GM23338 (cell line): Measurements from ENCODE around the gene FARS2. TPM values are rescaled to one million over a fixed set of nuclear protein-coding genes. Genes with fewer than 3 reads are reported as not detected.

Source experiments
- ATAC-seq: fragments of 200-7000 bp; cut with Tn5 transposase; 3 replicates; pipeline ENCODE4 v1.9.1; 2020
- DNase-seq: peaks from one replicate; pipeline ENCODE4 v3.0.0-alpha.2; 2015; ENCODE audit warnings: low spot score
- H2AFZ ChIP-seq: fragments of 200-600 bp; sonication (generic); 2 replicates; pipeline ENCODE4 v1.8.0; 2016; ENCODE audit warnings: antibody characterized with exemption, mild to moderate bottlenecking, moderate library complexity
- H3F3A ChIP-seq: fragments of 200-600 bp; sonication (generic); replicated peaks from 2 replicates; pipeline ENCODE4 v1.8.0; 2017; ENCODE audit warnings: antibody characterized with exemption, mixed run types, low read depth
- H3K27ac ChIP-seq: fragments of 200-600 bp; sonication (generic); 2 replicates; pipeline ENCODE4 v1.6.1; 2016; ENCODE audit warnings: low read depth
- H3K27me3 ChIP-seq: fragments of 200-600 bp; sonication (generic); 2 replicates; pipeline ENCODE4 v1.8.0; 2016; ENCODE audit warnings: mild to moderate bottlenecking, mixed run types, moderate library complexity; ENCODE audit not compliant: insufficient read depth
- H3K36me3 ChIP-seq: fragments of 200-600 bp; sonication (generic); 2 replicates; pipeline ENCODE4 v1.8.0; 2016; ENCODE audit warnings: mild to moderate bottlenecking; ENCODE audit not compliant: insufficient read depth
- H3K4me1 ChIP-seq: fragments of 200-600 bp; sonication (generic); 2 replicates; pipeline ENCODE4 v1.8.0; 2016; ENCODE audit warnings: mild to moderate bottlenecking, moderate library complexity; ENCODE audit not compliant: insufficient read depth
- H3K4me2 ChIP-seq: fragments of 200-600 bp; sonication (generic); 2 replicates; pipeline ENCODE4 v1.7.1; 2017; ENCODE audit warnings: mixed run types
- H3K4me3 ChIP-seq: fragments of 200-600 bp; sonication (generic); 2 replicates; pipeline ENCODE4 v1.6.1; 2016; ENCODE audit warnings: mixed run types
- H3K79me2 ChIP-seq: fragments of 200-600 bp; sonication (generic); replicated peaks from 2 replicates; pipeline ENCODE4 v1.8.0; 2017; ENCODE audit warnings: mild to moderate bottlenecking; ENCODE audit not compliant: insufficient read depth
- H3K9me2 ChIP-seq: fragments of 200-600 bp; sonication (generic); 2 replicates; pipeline ENCODE4 v1.8.0; 2017; ENCODE audit not compliant: insufficient read depth
- H4K20me1 ChIP-seq: fragments of 200-600 bp; sonication (generic); replicated peaks from 2 replicates; pipeline ENCODE4 v1.8.0; 2017; ENCODE audit warnings: mild to moderate bottlenecking; ENCODE audit not compliant: insufficient read depth
- H3K27ac Mint-ChIP-seq: 2 replicates; pipeline ENCODE4 v1.8.0; 2020; ENCODE audit warnings: inconsistent platforms, mild to moderate bottlenecking, moderate library complexity, mixed read lengths
- H3K27me3 Mint-ChIP-seq: 3 replicates; pipeline ENCODE4 v1.8.0; 2022; ENCODE audit warnings: low read depth, mild to moderate bottlenecking, moderate library complexity, mixed read lengths, inconsistent platforms; ENCODE audit not compliant: insufficient read depth, poor library complexity
- H3K36me3 Mint-ChIP-seq: 3 replicates; pipeline ENCODE4 v1.8.0; 2021; ENCODE audit warnings: low read depth, mild to moderate bottlenecking, inconsistent platforms, moderate library complexity, mixed read lengths
- H3K4me1 Mint-ChIP-seq: 3 replicates; pipeline ENCODE4 v1.8.0; 2020; ENCODE audit warnings: mild to moderate bottlenecking, inconsistent platforms, mixed read lengths
- H3K4me3 Mint-ChIP-seq: 3 replicates; pipeline ENCODE4 v1.8.0; 2021; ENCODE audit warnings: moderate library complexity, mild to moderate bottlenecking, inconsistent platforms, mixed read lengths
- H3K9me3 Mint-ChIP-seq: 3 replicates; pipeline ENCODE4 v1.8.0; 2020; ENCODE audit warnings: moderate library complexity, mild to moderate bottlenecking, inconsistent platforms, mixed read lengths
- CREB1 ChIP-seq: fragments of 250-450 bp; sonication (Bioruptor Pico); IDR thresholded peaks from 2 replicates; pipeline ENCODE4 v1.5.0; 2020; ENCODE audit warnings: low read depth, mild to moderate bottlenecking, moderate library complexity
- CTCF ChIP-seq, 2 experiments: fragments of 200-600 bp in 1 of 2; sonication (generic) in 1 of 2; conservative IDR thresholded peaks; 2 replicates each; pipeline versions ENCODE4 v1.5.1 to v1.6.1; 2016 to 2017; ENCODE audit warnings: antibody characterized with exemption in 2 of 2, low read depth in 2 of 2, mild to moderate bottlenecking in 2 of 2, moderate library complexity in 1 of 2
- ETS1 ChIP-seq: IDR thresholded peaks from 2 replicates; pipeline ENCODE4 v1.6.1; 2016; ENCODE audit warnings: antibody characterized with exemption
- EZH2 ChIP-seq: fragments of 200-600 bp; sonication (generic); IDR thresholded peaks from one replicate; pipeline ENCODE4 v1.8.0; 2017; ENCODE audit warnings: antibody characterized with exemption, mild to moderate bottlenecking, low read depth; ENCODE audit not compliant: unreplicated experiment
- EZH2phosphoT487 ChIP-seq: fragments of 200-600 bp; sonication (generic); IDR thresholded peaks from one replicate; pipeline ENCODE4 v1.8.1; 2018; ENCODE audit warnings: antibody characterized with exemption; ENCODE audit not compliant: unreplicated experiment
- JUNB ChIP-seq: IDR thresholded peaks from one replicate; pipeline ENCODE4 v1.6.1; 2016; ENCODE audit warnings: antibody characterized with exemption; ENCODE audit not compliant: unreplicated experiment
- NANOG ChIP-seq: IDR thresholded peaks from 2 replicates; pipeline ENCODE4 v1.6.1; 2016; ENCODE audit warnings: antibody characterized with exemption, borderline replicate concordance
- POLR2AphosphoS5 ChIP-seq: IDR thresholded peaks from 2 replicates; pipeline ENCODE4 v1.6.1; 2016; ENCODE audit warnings: antibody characterized with exemption, low read depth
- STAT1 ChIP-seq: IDR thresholded peaks from one replicate; pipeline ENCODE4 v1.6.1; 2016; ENCODE audit warnings: antibody characterized with exemption; ENCODE audit not compliant: unreplicated experiment
- ZNF114 ChIP-seq: fragments of 250-450 bp; sonication (Bioruptor Pico); IDR thresholded peaks from 2 replicates; pipeline ENCODE4 v1.5.0; 2020; ENCODE audit warnings: mild to moderate bottlenecking, moderate library complexity
- ZNF331 ChIP-seq: fragments of 250-450 bp; sonication (Bioruptor Pico); IDR thresholded peaks from 2 replicates; pipeline ENCODE4 v1.5.0; 2020; ENCODE audit warnings: low read depth, mild to moderate bottlenecking, moderate library complexity
- polyA plus RNA-seq: library from polyadenylated mRNA; unstranded; fragments of >200 nt; fragmentation: Nextera tagmentation; extraction: Ambion mirVana; gene quantifications from 2 replicates; pipeline ENCODE4 v1.2.1, GENCODE V29; 2016
- total RNA-seq: library from RNA; depleted of rRNA; stranded (reverse); fragments of >200 nt; shearing (Covaris generic); gene quantifications from 2 replicates; pipeline ENCODE4 v1.2.3, GENCODE V29; 2014
- TF ChIP-seq, protein P1 (sequence below): IDR thresholded peaks from one replicate; pipeline ENCODE4 v1.6.1; 2018; ENCODE audit warnings: antibody characterized with exemption; ENCODE audit not compliant: unreplicated experiment
- TF ChIP-seq, protein P2 (sequence below): fragments of 250-450 bp; sonication (Bioruptor Pico); IDR thresholded peaks from 2 replicates; pipeline ENCODE4 v1.5.0; 2020; ENCODE audit warnings: mild to moderate bottlenecking, moderate library complexity

Gene FARS2
- total and polyA plus RNA-seq, 2 experiments from 2014 or later = 7.6 to 19.0 TPM

DNA sequence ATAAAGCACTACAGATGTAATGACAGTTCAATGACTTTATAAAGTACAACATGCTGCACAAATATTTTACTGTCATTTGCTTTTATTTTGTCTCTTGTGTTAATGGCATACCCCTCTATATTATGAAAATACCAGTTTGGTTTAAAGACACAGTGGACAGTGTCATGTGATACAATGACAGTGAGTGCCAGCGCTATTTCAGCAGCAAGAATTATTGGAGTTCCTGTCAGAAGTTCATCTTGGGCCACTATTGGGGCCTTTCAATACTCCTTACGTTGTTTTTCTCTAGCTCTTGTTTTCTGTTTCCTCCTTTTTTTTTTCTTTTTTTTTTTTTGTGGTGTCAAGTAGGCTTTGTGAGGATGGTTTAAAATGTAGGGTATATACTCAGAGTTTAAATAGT, 232.5 kb downstream of the FARS2 start:
- Mint-ChIP-seq H3K27ac (no peak overlapping the region), H3K27me3 (no peaks in the 10 kb centered on the region), H3K36me3 (no peaks in the 10 kb centered on the region), H3K4me3 (no peak overlapping the region), H3K9me3 (no peaks in the 10 kb centered on the region), H3K4me1 (peaks cover 12% of the 10 kb centered on the region)
- Histone ChIP-seq H4K20me1 (no peaks in the 10 kb centered on the region), H3K27me3 (no peaks in the 10 kb centered on the region), H3K4me2 (no peak overlapping the region), H3K9me2 (peaks cover 2% of the 10 kb centered on the region; the same call in 1 of the 2 replicates), H3K36me3 (no peaks in the 10 kb centered on the region), H3K27ac (no peak overlapping the region), H3K79me2 (no peaks in the 10 kb centered on the region), H3K4me1 (peaks cover 5% of the 10 kb centered on the region), H2AFZ (no peak overlapping the region), H3K4me3 (no peak overlapping the region), H3F3A (no peaks in the 10 kb centered on the region)
- DNase-seq (no peak), ATAC-seq (no peak)
- TF ChIP-seq POLR2AphosphoS5 (no peak), EZH2phosphoT487 (no peak), JUNB (no peak), STAT1 (no peak), NANOG (no peak), ETS1 (no peak), ZNF114 (no peak), CTCF (conservative IDR thresholded peaks at IDR 0.05; ENCODE audit: low read depth in 2 of 2) (no peak), CREB1 (CRISPR knock-in tag) (no peak), ZNF331 (no peak), EZH2 (no peak)
- TF ChIP-seq, protein P1, sequence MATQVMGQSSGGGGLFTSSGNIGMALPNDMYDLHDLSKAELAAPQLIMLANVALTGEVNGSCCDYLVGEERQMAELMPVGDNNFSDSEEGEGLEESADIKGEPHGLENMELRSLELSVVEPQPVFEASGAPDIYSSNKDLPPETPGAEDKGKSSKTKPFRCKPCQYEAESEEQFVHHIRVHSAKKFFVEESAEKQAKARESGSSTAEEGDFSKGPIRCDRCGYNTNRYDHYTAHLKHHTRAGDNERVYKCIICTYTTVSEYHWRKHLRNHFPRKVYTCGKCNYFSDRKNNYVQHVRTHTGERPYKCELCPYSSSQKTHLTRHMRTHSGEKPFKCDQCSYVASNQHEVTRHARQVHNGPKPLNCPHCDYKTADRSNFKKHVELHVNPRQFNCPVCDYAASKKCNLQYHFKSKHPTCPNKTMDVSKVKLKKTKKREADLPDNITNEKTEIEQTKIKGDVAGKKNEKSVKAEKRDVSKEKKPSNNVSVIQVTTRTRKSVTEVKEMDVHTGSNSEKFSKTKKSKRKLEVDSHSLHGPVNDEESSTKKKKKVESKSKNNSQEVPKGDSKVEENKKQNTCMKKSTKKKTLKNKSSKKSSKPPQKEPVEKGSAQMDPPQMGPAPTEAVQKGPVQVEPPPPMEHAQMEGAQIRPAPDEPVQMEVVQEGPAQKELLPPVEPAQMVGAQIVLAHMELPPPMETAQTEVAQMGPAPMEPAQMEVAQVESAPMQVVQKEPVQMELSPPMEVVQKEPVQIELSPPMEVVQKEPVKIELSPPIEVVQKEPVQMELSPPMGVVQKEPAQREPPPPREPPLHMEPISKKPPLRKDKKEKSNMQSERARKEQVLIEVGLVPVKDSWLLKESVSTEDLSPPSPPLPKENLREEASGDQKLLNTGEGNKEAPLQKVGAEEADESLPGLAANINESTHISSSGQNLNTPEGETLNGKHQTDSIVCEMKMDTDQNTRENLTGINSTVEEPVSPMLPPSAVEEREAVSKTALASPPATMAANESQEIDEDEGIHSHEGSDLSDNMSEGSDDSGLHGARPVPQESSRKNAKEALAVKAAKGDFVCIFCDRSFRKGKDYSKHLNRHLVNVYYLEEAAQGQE = no peak
- TF ChIP-seq, protein P2, sequence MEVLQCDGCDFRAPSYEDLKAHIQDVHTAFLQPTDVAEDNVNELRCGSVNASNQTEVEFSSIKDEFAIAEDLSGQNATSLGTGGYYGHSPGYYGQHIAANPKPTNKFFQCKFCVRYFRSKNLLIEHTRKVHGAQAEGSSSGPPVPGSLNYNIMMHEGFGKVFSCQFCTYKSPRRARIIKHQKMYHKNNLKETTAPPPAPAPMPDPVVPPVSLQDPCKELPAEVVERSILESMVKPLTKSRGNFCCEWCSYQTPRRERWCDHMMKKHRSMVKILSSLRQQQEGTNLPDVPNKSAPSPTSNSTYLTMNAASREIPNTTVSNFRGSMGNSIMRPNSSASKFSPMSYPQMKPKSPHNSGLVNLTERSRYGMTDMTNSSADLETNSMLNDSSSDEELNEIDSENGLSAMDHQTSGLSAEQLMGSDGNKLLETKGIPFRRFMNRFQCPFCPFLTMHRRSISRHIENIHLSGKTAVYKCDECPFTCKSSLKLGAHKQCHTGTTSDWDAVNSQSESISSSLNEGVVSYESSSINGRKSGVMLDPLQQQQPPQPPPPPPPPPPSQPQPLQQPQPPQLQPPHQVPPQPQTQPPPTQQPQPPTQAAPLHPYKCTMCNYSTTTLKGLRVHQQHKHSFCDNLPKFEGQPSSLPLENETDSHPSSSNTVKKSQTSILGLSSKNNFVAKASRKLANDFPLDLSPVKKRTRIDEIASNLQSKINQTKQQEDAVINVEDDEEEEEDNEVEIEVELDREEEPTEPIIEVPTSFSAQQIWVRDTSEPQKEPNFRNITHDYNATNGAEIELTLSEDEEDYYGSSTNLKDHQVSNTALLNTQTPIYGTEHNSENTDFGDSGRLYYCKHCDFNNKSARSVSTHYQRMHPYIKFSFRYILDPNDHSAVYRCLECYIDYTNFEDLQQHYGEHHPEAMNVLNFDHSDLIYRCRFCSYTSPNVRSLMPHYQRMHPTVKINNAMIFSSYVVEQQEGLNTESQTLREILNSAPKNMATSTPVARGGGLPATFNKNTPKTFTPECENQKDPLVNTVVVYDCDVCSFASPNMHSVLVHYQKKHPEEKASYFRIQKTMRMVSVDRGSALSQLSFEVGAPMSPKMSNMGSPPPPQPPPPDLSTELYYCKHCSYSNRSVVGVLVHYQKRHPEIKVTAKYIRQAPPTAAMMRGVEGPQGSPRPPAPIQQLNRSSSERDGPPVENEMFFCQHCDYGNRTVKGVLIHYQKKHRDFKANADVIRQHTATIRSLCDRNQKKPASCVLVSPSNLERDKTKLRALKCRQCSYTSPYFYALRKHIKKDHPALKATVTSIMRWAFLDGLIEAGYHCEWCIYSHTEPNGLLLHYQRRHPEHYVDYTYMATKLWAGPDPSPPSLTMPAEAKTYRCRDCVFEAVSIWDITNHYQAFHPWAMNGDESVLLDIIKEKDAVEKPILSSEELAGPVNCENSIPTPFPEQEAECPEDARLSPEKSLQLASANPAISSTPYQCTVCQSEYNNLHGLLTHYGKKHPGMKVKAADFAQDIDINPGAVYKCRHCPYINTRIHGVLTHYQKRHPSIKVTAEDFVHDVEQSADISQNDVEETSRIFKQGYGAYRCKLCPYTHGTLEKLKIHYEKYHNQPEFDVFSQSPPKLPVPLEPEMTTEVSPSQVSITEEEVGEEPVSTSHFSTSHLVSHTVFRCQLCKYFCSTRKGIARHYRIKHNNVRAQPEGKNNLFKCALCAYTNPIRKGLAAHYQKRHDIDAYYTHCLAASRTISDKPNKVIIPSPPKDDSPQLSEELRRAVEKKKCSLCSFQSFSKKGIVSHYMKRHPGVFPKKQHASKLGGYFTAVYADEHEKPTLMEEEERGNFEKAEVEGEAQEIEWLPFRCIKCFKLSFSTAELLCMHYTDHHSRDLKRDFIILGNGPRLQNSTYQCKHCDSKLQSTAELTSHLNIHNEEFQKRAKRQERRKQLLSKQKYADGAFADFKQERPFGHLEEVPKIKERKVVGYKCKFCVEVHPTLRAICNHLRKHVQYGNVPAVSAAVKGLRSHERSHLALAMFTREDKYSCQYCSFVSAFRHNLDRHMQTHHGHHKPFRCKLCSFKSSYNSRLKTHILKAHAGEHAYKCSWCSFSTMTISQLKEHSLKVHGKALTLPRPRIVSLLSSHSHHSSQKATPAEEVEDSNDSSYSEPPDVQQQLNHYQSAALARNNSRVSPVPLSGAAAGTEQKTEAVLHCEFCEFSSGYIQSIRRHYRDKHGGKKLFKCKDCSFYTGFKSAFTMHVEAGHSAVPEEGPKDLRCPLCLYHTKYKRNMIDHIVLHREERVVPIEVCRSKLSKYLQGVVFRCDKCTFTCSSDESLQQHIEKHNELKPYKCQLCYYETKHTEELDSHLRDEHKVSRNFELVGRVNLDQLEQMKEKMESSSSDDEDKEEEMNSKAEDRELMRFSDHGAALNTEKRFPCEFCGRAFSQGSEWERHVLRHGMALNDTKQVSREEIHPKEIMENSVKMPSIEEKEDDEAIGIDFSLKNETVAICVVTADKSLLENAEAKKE (CRISPR knock-in tag) = no peak
